Esophagus squamous epithelium (tissue), 5 donors: ENCODE data around the gene OR2A25. TPM values are rescaled to one million over a fixed set of nuclear protein-coding genes. Genes with fewer than 3 reads are reported as not detected.
A peak's percentile ranks its signal among the peaks of the same experiment; 100 is the strongest.

Experiments
- DNase-seq: peaks from one replicate; lab custom pipeline; 2025; lab: John Stamatoyannopoulos, UW
- H3K27ac ChIP-seq, 4 donors: fragments of 200-600 bp; sonication (generic); one replicate each; pipeline ENCODE4 v1.5.1; 2016 to 2019; ENCODE audit warnings: mild to moderate bottlenecking in 1 of 4
- H3K27me3 ChIP-seq, 4 donors: fragments of 200-600 bp; sonication (generic); 1 replicate in 3 of 4; 2 replicates in 1 of 4; pipeline versions ENCODE4 v1.5.1 to v1.6.0; 2017 to 2021; ENCODE audit warnings: antibody characterized with exemption in 1 of 4
- H3K36me3 ChIP-seq, 3 donors: fragments of 200-600 bp; sonication (generic); one replicate each; pipeline ENCODE4 v1.5.1; 2016 to 2019
- H3K4me1 ChIP-seq, 3 donors: fragments of 200-600 bp; sonication (generic); one replicate each; pipeline ENCODE4 v1.5.1; 2017 to 2019
- H3K4me3 ChIP-seq, 4 donors: fragments of 200-600 bp; sonication (generic); 1 replicate in 3 of 4; 2 replicates in 1 of 4; pipeline ENCODE4 v1.5.1; 2016 to 2019; ENCODE audit warnings: mild to moderate bottlenecking in 2 of 4, moderate library complexity in 1 of 4
- H3K9me3 ChIP-seq, 3 donors: fragments of 200-600 bp; sonication (generic); one replicate each; pipeline ENCODE4 v1.5.1; 2016 to 2019
- POLR2A ChIP-seq, 4 donors: fragments of 450-650 bp; IDR thresholded peaks; one replicate each; pipeline ENCODE4 v1.6.1; 2017; ENCODE audit warnings: antibody characterized with exemption in 4 of 4, mild to moderate bottlenecking in 4 of 4, moderate library complexity in 3 of 4
- WGBS, 2 donors: methylation state at CpG; one replicate each; pipeline ENCODE4 v1.1.5; 2018; 5-methylcytosine and 5-hydroxymethylcytosine counted together
- intact Hi-C: fragments of 100-400 bp; cut with DNase I; formaldehyde crosslinking; loops from one replicate; pipeline ENCODE4 v1.15.0; 2022
- total RNA-seq, 4 donors: library from RNA; depleted of rRNA; stranded (reverse); fragments of >200 nt; gene quantifications; one replicate each; pipeline ENCODE4 v1.1.0, GENCODE V29; 2016
- TF ChIP-seq, protein P1 (sequence below), 6 experiments: fragments of 450-650 bp in 4 of 6; fragments of 200-600 bp in 2 of 6; sonication (generic) in 2 of 6; IDR thresholded peaks; one replicate each; pipeline ENCODE4 v1.5.1; 2016 to 2019; ENCODE audit warnings: antibody characterized with exemption in 6 of 6, mild to moderate bottlenecking in 4 of 6, moderate library complexity in 4 of 6
- donor health status: DM: yes; HTN: yes; CAD: no.

Gene OR2A25
- total RNA-seq, 4 donors from 2014 or later = not detected

DNA sequence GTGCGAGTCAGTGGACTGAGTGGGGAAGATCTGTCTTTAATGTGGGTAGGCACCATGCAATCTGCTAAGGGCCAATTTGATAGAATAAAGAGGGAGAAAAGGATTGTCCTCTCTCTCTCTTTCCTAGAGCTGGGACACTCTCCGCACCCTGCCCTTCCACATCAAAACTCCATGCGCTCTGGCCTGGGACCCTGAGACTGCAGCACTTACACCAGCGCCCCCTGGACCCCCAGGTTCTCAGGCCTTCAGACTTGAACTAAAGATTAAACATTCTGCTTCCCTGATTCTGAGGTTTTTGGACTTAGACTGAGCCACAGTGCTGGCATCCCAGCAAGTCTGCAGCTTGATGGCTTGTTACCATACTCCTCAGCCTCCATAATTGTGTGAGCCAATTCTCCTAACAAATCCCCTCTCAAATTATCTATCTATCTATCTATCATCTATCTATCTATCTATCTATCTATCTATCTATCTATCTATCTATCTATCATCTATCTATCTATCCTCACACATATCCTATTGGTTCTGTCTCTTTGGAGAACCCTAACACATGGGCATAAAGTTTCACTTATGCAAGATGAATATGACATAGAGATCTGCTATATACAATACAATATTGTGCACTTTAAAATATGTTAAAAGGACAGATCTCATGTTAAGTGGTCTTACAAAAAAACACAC lies 43.3 kb upstream of the OR2A25 start:
- no peaks in the 10 kb centered on the region for H3K36me3 ChIP-seq
- H3K27me3 ChIP-seq = no peaks in the 10 kb centered on the region
- no peak overlapping the region for H3K27ac ChIP-seq
- WGBS, 2 donors = 51 to 64% methylated on average over 4 of the region's 4 CpGs
- H3K4me1 ChIP-seq = no peaks in the 10 kb centered on the region
- no peak overlapping the region for H3K4me3 ChIP-seq
- no peak for TF ChIP-seq POLR2A (IDR thresholded peaks at IDR 0.05)
- TF ChIP-seq, protein P1, sequence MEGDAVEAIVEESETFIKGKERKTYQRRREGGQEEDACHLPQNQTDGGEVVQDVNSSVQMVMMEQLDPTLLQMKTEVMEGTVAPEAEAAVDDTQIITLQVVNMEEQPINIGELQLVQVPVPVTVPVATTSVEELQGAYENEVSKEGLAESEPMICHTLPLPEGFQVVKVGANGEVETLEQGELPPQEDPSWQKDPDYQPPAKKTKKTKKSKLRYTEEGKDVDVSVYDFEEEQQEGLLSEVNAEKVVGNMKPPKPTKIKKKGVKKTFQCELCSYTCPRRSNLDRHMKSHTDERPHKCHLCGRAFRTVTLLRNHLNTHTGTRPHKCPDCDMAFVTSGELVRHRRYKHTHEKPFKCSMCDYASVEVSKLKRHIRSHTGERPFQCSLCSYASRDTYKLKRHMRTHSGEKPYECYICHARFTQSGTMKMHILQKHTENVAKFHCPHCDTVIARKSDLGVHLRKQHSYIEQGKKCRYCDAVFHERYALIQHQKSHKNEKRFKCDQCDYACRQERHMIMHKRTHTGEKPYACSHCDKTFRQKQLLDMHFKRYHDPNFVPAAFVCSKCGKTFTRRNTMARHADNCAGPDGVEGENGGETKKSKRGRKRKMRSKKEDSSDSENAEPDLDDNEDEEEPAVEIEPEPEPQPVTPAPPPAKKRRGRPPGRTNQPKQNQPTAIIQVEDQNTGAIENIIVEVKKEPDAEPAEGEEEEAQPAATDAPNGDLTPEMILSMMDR (IDR thresholded peaks at IDR 0.05) = no peak
- no peaks in the 10 kb centered on the region for H3K9me3 ChIP-seq
- DNase-seq = no peak
- intact Hi-C loops = no loop called here

DNA sequence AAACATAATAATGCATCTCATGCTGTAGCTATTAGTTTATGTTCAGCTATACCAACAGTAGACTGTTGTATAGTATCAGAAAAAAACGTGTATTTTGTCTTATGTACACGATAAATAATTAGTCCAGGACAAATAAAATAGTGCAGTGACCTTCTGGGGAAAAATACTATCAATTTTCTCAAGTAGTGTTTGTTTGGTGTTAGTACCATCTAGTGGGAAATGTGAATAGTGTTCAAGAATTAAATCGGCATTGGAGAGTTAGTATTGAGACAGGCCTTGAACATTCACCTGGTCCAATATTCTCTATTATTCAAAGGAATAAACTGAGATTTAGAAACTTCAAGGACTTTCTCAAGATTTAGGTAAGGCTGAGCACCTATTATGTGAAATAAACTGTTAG lies 42.5 kb upstream of the OR2A25 start:
- Histone ChIP-seq H3K36me3 (no peaks in the 10 kb centered on the region), H3K4me3 (no peak overlapping the region), H3K9me3 (no peaks in the 10 kb centered on the region), H3K4me1 (no peaks in the 10 kb centered on the region), H3K27ac (no peak overlapping the region), H3K27me3 (no peaks in the 10 kb centered on the region)
- no peak for DNase-seq
- 9 to 12% methylated on average over 3 of the region's 3 CpGs for WGBS, 2 donors
- intact Hi-C loops = no loop called here
- no peak for TF ChIP-seq POLR2A (IDR thresholded peaks at IDR 0.05)
- TF ChIP-seq, protein P1 (IDR thresholded peaks at IDR 0.05) = peak in 3 of 6 experiments; percentile 6 to 18 (median 12)

DNA sequence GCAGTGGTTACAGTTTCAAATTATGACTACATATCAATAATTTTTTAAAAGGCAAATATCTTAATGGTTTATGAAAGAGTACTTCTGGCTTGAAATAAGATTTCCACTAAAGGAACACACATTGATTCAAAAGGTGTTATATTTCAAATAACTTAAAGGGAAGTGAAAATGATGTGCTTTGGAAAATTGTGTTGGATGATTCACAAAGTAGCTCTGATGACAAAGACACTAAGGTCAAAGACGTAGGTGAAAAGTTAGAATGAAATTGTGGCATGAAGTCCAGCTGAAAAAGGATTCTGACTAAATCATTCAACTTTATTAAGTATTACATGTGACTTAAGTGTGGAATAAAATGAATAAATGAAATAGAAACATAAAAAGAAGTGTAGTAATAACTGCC lies 41.6 kb upstream of the OR2A25 start:
- no peaks in the 10 kb centered on the region for H3K9me3 ChIP-seq
- no peak overlapping the region for H3K27ac ChIP-seq
- no peak overlapping the region for H3K4me3 ChIP-seq
- 32 to 39% methylated on average over 1 of the region's 1 CpG for WGBS, 2 donors
- H3K4me1 ChIP-seq = no peaks in the 10 kb centered on the region
- DNase-seq = no peak
- intact Hi-C loops = no loop called here
- TF ChIP-seq, protein P1 (IDR thresholded peaks at IDR 0.05) = no peak
- no peak for TF ChIP-seq POLR2A (IDR thresholded peaks at IDR 0.05)
- H3K27me3 ChIP-seq = no peaks in the 10 kb centered on the region
- no peaks in the 10 kb centered on the region for H3K36me3 ChIP-seq

DNA sequence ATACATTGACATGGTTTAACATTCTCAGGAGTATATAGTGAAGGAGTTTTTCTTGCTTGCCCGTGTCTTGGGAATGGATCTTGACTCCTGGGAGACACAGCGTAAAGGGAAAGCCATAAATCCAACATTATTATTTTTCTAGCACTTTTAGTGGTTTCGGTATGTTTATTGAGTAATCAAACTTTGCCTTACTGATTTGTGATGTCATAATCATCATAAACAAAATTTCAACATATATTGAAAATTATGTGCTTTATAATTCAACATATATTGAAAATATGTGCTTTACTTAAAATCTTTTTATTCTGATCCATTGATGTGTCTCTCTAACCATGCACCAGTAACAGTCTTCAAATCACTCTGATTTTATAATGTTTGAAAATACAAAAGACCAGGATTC lies 41.1 kb upstream of the OR2A25 start:
- no peak for DNase-seq
- 89 to 90% methylated on average over 3 of the region's 3 CpGs for WGBS, 2 donors
- H3K4me1 ChIP-seq = no peaks in the 10 kb centered on the region
- no peak overlapping the region for H3K4me3 ChIP-seq
- no peaks in the 10 kb centered on the region for H3K36me3 ChIP-seq
- H3K27me3 ChIP-seq = no peaks in the 10 kb centered on the region
- H3K9me3 ChIP-seq = no peaks in the 10 kb centered on the region
- intact Hi-C loops = no loop called here
- H3K27ac ChIP-seq = no peak overlapping the region
- TF ChIP-seq, protein P1 (IDR thresholded peaks at IDR 0.05) = no peak
- no peak for TF ChIP-seq POLR2A (IDR thresholded peaks at IDR 0.05)

DNA sequence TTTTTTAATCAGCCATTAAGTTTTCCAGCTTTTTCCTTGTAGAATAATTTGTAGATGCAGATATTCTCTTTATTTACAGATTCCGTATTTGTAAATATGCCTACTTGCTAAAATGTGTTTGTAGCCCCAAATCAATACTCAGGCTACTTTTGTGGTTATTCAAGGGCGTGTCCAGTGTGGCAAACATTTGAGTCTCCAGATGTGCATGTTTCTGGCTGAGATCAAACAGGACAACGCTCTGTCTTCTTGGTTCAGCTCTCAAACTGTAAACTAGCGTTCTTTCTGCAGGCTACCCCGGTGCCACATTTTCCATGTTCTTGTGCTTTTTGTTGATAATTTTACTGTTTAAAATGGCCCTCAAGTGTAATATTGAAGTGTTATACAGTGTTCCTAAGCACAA lies 37.1 kb upstream of the OR2A25 start:
- H3K27me3 ChIP-seq = no peaks in the 10 kb centered on the region
- H3K27ac ChIP-seq = no peak overlapping the region
- H3K4me3 ChIP-seq = no peak overlapping the region
- H3K4me1 ChIP-seq = no peaks in the 10 kb centered on the region
- H3K9me3 ChIP-seq = no peaks in the 10 kb centered on the region
- DNase-seq = no peak
- 62 to 76% methylated on average over 5 of the region's 5 CpGs for WGBS, 2 donors
- H3K36me3 ChIP-seq = no peaks in the 10 kb centered on the region
- intact Hi-C loops = no loop called here
- TF ChIP-seq POLR2A (IDR thresholded peaks at IDR 0.05) = no peak
